ENCODE data around the gene ACO1.

Gene ACO1

GRCh38 chr9:32483343-32483742 is 98.9 kb downstream of the ACO1 start:
- no peak for DNase-seq (ENCODE audit: extremely low read depth, insufficient read length)
- TF ChIP-seq, protein P1, sequence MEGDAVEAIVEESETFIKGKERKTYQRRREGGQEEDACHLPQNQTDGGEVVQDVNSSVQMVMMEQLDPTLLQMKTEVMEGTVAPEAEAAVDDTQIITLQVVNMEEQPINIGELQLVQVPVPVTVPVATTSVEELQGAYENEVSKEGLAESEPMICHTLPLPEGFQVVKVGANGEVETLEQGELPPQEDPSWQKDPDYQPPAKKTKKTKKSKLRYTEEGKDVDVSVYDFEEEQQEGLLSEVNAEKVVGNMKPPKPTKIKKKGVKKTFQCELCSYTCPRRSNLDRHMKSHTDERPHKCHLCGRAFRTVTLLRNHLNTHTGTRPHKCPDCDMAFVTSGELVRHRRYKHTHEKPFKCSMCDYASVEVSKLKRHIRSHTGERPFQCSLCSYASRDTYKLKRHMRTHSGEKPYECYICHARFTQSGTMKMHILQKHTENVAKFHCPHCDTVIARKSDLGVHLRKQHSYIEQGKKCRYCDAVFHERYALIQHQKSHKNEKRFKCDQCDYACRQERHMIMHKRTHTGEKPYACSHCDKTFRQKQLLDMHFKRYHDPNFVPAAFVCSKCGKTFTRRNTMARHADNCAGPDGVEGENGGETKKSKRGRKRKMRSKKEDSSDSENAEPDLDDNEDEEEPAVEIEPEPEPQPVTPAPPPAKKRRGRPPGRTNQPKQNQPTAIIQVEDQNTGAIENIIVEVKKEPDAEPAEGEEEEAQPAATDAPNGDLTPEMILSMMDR (IDR thresholded peaks at IDR 0.05; ENCODE audit: insufficient read depth, low read length, poor library complexity, severe bottlenecking): no peak
- H3K27me3 ChIP-seq (replicated peaks; ENCODE audit: control insufficient read depth, insufficient read depth, low read length): no peaks in the 10 kb centered on the region
- H3K4me3 ChIP-seq (replicated peaks; ENCODE audit: low read depth, low read length): no peak overlapping the region
- peaks cover 5% of the 10 kb centered on the region for H3K36me3 ChIP-seq (ENCODE audit: control insufficient read depth, insufficient read depth, low read length)

DNA sequence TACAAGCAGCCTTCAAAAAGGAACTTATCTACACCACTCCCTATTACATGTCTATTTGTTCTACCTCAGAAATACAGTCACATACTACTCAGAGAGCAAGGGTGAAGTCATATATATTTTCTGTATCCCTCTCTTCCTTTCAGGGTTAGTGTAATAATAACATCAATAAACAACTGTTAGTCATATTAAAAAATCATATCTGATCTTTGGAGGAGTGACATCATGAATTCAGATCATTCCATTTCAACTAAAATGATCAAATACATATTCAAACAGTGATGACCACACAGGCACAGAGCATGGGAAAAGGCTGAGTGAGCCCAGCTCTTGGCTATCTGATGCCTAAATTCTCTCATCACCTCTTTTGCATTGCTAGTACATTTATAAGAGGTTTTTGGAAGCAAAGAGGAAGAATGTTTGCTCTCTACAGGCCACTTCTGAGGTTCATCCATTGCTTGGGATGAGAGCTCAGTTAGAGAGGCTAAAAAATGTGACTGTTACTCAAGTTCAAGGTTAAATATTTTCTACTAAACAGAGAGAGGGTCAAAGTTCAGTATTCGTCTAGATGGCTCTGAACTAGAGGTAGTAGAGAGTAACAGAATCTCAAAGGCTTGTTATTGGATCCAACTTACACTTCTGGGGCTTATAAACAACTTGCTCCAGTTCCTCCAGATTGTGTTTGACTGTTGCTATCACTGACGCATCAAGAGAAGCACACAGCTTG is 102.6 kb downstream of the ACO1 start:
- no peaks in the 10 kb centered on the region for H3K27me3 ChIP-seq (replicated peaks; ENCODE audit: control insufficient read depth, insufficient read depth, low read length)
- TF ChIP-seq, protein P1 (IDR thresholded peaks at IDR 0.05; ENCODE audit: insufficient read depth, low read length, poor library complexity, severe bottlenecking): no peak
- DNase-seq (ENCODE audit: extremely low read depth, insufficient read length): no peak
- H3K4me3 ChIP-seq (replicated peaks; ENCODE audit: low read depth, low read length): no peak overlapping the region
- H3K36me3 ChIP-seq (ENCODE audit: control insufficient read depth, insufficient read depth, low read length): peaks cover 7% of the 10 kb centered on the region

GRCh38 chr9:32487981-32488380 is 103.5 kb downstream of the ACO1 start:
- no peak for DNase-seq (ENCODE audit: extremely low read depth, insufficient read length)
- Histone ChIP-seq H3K27me3 (replicated peaks; ENCODE audit: control insufficient read depth, insufficient read depth, low read length) (no peaks in the 10 kb centered on the region), H3K4me3 (replicated peaks; ENCODE audit: low read depth, low read length) (no peak overlapping the region), H3K36me3 (ENCODE audit: control insufficient read depth, insufficient read depth, low read length) (peaks cover 7% of the 10 kb centered on the region)
- TF ChIP-seq, protein P1 (IDR thresholded peaks at IDR 0.05; ENCODE audit: insufficient read depth, low read length, poor library complexity, severe bottlenecking): no peak

- no peak for DNase-seq (ENCODE audit: extremely low read depth, insufficient read length)
- TF ChIP-seq, protein P1 (IDR thresholded peaks at IDR 0.05; ENCODE audit: insufficient read depth, low read length, poor library complexity, severe bottlenecking): no peak
- Histone ChIP-seq H3K4me3 (replicated peaks; ENCODE audit: low read depth, low read length) (no peak overlapping the region), H3K36me3 (ENCODE audit: control insufficient read depth, insufficient read depth, low read length) (peaks cover 5% of the 10 kb centered on the region), H3K27me3 (replicated peaks; ENCODE audit: control insufficient read depth, insufficient read depth, low read length) (no peaks in the 10 kb centered on the region)
These were observed 106.2 kb downstream of the ACO1 start for GRCh38 chr9:32490601-32491000.

DNA sequence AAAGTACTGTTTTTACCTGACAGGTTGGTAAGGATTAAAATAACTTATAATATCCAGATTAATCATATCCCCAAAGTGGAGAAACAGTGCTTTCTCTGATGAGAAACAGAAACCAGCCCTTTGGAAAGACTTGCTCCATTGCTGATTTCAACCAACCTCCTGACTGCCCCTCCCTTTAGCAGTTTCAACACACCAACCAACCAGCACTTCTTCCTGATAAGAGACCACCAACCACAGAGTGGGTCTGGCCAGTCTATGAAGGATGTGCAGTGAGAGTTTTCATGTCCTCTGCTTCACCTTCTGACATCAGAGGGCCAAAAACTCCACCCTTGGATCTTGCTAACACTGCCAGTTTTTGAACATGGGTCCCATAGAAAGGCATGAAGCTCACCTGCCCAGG is 113.5 kb downstream of the ACO1 start:
- TF ChIP-seq, protein P1 (IDR thresholded peaks at IDR 0.05; ENCODE audit: insufficient read depth, low read length, poor library complexity, severe bottlenecking): no peak
- Histone ChIP-seq H3K27me3 (replicated peaks; ENCODE audit: control insufficient read depth, insufficient read depth, low read length) (no peaks in the 10 kb centered on the region), H3K36me3 (ENCODE audit: control insufficient read depth, insufficient read depth, low read length) (no peaks in the 10 kb centered on the region; the same call in none of the 2 replicates), H3K4me3 (replicated peaks; ENCODE audit: low read depth, low read length) (no peak overlapping the region)
- DNase-seq (ENCODE audit: extremely low read depth, insufficient read length): no peak
